Measurements from ENCODE around the gene SEPTIN10. TPM values are rescaled to one million over a fixed set of nuclear protein-coding genes. Genes with fewer than 3 reads are reported as not detected.
A peak's percentile ranks its signal among the peaks of the same experiment; 100 is the strongest.

The SEPTIN10 gene
- total RNA-seq, 1 donor from 2014 or later: 76.7 TPM

DNA sequence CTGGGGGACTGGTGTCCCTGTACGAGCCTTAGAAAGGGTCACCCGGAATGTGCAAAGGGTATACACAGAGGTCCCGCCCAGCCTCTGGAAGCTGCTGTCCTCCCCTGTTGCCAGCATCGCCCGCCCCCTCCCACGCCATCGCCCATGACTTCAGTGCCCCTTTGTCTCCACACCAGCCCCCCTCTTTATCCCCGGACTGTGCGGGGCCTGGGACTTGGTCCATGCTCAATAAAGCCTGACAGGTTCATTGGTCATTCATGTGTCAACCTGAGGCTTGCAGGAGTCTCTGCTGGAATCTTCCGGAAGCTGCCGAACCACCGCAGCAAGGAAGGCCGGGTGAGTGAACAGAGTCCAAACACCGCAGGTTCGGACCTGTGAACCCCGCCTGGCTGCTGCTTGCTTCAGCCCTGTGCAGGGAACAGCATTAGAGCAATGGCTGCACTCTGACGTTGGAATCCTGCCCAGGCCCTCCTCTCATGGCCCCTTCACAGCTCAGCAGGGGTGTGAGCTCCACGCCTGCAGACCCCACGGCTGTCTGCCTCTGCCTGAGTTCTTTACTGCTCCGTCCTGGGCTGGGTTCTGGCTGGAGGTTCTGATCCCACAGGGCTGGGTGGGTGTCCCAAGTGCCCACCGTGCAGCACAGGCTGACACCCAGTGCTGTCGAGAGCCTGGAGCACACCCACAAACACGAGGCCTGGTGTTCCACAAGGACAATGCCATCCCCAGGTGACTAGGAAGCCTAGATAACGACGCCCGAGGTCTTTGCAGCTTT lies 96.5 kb downstream of the SEPTIN10 start:
- Mint-ChIP-seq H3K4me1 (ENCODE audit: unreplicated experiment) (peaks cover 10% of the 10 kb centered on the region), H3K9me3 (no peaks in the 10 kb centered on the region), H3K36me3 (no peaks in the 10 kb centered on the region), H3K27ac (no peak overlapping the region), H3K4me3 (no peak overlapping the region), H3K27me3 (peaks cover 5% of the 10 kb centered on the region)
- TF ChIP-seq, protein P1, sequence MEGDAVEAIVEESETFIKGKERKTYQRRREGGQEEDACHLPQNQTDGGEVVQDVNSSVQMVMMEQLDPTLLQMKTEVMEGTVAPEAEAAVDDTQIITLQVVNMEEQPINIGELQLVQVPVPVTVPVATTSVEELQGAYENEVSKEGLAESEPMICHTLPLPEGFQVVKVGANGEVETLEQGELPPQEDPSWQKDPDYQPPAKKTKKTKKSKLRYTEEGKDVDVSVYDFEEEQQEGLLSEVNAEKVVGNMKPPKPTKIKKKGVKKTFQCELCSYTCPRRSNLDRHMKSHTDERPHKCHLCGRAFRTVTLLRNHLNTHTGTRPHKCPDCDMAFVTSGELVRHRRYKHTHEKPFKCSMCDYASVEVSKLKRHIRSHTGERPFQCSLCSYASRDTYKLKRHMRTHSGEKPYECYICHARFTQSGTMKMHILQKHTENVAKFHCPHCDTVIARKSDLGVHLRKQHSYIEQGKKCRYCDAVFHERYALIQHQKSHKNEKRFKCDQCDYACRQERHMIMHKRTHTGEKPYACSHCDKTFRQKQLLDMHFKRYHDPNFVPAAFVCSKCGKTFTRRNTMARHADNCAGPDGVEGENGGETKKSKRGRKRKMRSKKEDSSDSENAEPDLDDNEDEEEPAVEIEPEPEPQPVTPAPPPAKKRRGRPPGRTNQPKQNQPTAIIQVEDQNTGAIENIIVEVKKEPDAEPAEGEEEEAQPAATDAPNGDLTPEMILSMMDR (conservative IDR thresholded peaks at IDR 0.05): no peak
- no peak for DNase-seq (ENCODE audit: extremely low spot score, unreplicated experiment)

DNA sequence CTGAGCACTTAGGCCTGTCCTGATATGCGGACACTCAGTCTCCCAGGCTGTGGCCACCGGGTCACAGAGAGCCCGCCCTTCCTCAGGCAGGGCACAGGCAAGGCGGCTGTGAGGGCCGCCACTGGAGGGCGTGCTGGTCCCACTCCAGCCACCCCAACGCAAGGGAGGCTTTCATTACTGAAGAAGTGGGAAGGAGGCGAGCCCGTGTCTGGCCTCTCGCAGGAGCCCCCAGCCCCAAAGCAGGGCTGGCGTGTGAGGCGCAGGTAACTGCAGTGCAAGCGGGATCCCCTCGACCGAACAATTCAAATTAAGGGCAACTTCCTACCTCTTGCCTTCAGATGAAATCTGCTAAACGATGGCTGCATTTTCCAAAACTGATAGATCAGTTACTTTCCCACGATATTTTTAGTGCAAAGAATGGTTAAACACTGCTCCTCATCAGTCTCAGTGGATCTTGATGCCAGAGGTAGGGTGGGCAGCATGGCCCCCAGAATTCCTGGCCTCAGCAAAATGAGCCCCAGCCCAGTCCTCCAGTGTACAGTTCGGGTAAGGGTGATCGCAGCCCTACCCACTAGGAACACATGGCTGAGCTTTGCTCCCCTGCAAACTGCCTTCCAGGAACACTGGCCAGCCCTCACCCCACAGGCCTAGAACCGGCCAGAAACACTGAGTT lies 97.2 kb downstream of the SEPTIN10 start:
- H3K4me1 Mint-ChIP-seq (ENCODE audit: unreplicated experiment): peaks cover 10% of the 10 kb centered on the region
- H3K9me3 Mint-ChIP-seq: no peaks in the 10 kb centered on the region
- no peak overlapping the region for H3K4me3 Mint-ChIP-seq
- H3K27ac Mint-ChIP-seq: no peak overlapping the region
- H3K27me3 Mint-ChIP-seq: peaks cover 5% of the 10 kb centered on the region
- no peak for DNase-seq (ENCODE audit: extremely low spot score, unreplicated experiment)
- no peaks in the 10 kb centered on the region for H3K36me3 Mint-ChIP-seq
- TF ChIP-seq, protein P1 (conservative IDR thresholded peaks at IDR 0.05): peak; percentile 87

DNA sequence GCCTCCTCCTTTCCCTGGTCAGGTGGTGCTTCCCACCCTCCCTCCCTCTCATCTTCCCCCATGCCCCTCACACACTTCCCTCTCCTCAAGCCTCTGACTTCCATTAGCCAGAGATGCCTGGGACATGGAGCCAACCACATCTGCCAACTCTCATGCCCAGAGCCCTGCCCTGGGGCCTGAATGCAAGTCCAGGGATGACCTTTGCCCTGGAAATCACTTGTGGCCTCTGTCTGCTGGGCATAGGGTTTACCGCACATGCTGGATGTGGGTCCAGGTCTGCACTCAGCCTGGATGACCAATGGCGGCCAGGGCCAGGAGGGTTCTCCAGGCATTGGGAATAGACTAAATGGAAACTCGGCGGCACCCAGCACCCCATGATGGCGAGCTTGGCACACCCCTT lies 98.9 kb downstream of the SEPTIN10 start:
- TF ChIP-seq, protein P1 (conservative IDR thresholded peaks at IDR 0.05): no peak
- H3K36me3 Mint-ChIP-seq: no peaks in the 10 kb centered on the region
- H3K27me3 Mint-ChIP-seq: peaks cover 8% of the 10 kb centered on the region
- H3K4me3 Mint-ChIP-seq: no peak overlapping the region
- no peak overlapping the region for H3K27ac Mint-ChIP-seq
- peaks cover 2% of the 10 kb centered on the region for H3K9me3 Mint-ChIP-seq
- peaks cover 13% of the 10 kb centered on the region for H3K4me1 Mint-ChIP-seq (ENCODE audit: unreplicated experiment)
- no peak for DNase-seq (ENCODE audit: extremely low spot score, unreplicated experiment)

DNA sequence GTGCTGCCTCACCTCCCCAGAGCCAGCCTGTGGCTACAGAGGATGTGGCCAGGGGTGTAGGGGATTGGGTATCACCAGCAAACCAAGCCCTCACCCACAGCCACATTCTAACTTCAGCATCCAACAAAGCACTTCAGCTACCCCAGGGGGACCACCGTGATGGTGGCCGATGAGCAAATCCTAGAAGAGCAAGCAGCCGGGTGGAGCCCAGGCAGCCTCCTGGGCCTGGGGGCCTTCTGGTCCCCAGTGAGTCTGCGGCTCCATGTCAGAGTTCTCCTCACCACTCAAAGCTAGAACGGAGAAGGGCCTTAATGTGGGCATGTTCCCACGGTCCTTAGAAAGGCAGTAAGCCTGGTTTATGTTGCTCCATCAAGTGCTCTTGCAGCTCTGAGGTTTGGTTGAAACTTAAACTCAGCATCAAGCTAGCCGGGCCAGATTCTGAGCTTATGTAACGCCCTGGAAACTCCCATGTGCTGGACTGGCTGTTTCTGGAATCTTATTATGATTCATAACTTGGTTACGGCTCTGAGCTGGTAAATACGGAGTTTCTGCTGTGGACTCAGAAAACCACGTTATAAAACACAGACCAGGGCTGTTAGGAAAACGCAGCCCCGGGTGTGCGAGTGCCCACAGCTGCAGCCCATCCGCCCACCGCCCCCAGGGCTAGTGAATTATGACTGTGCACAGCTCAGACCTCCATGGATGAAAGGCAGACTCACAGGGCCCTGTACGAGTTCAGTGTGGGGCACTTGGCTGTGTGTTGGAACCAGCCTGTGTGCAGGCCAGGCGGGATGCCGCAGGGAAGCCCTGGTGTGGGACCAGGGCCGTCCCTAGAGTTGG lies 99.8 kb downstream of the SEPTIN10 start:
- DNase-seq (ENCODE audit: extremely low spot score, unreplicated experiment): no peak
- Mint-ChIP-seq H3K36me3 (no peaks in the 10 kb centered on the region), H3K4me1 (ENCODE audit: unreplicated experiment) (peaks cover 15% of the 10 kb centered on the region), H3K9me3 (peaks cover 3% of the 10 kb centered on the region), H3K27me3 (peaks cover 9% of the 10 kb centered on the region), H3K4me3 (no peak overlapping the region), H3K27ac (no peak overlapping the region)
- TF ChIP-seq, protein P1 (conservative IDR thresholded peaks at IDR 0.05): no peak

DNA sequence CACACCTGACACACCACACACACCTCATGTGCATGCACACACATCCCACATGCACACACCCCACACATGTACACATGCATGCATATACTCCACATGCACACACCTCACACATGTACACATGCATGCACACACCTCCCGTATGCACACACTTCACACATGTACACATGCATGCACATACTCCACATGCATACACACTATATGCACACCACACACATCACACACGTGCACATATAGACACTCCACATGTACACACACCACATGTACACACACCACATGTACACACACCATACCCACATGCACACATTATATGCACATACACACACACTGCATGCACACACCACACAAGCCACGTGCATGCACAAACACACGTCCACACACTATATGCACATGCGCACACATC lies 100.5 kb downstream of the SEPTIN10 start:
- H3K27ac Mint-ChIP-seq: no peak overlapping the region
- peaks cover 3% of the 10 kb centered on the region for H3K9me3 Mint-ChIP-seq
- peaks cover 9% of the 10 kb centered on the region for H3K27me3 Mint-ChIP-seq
- no peak for DNase-seq (ENCODE audit: extremely low spot score, unreplicated experiment)
- peaks cover 15% of the 10 kb centered on the region for H3K4me1 Mint-ChIP-seq (ENCODE audit: unreplicated experiment)
- TF ChIP-seq, protein P1 (conservative IDR thresholded peaks at IDR 0.05): no peak
- H3K4me3 Mint-ChIP-seq: no peak overlapping the region
- H3K36me3 Mint-ChIP-seq: no peaks in the 10 kb centered on the region

Measured in type B pancreatic cell (in vitro differentiated cells).